ENCODE measurements around the gene SEPTIN5.
"Not testable (repeated sequence)": the region's sequence is repeated elsewhere in the genome, so short reads cannot be mapped to it uniquely, and the experiment has no call there.

SEPTIN5 gene

DNA sequence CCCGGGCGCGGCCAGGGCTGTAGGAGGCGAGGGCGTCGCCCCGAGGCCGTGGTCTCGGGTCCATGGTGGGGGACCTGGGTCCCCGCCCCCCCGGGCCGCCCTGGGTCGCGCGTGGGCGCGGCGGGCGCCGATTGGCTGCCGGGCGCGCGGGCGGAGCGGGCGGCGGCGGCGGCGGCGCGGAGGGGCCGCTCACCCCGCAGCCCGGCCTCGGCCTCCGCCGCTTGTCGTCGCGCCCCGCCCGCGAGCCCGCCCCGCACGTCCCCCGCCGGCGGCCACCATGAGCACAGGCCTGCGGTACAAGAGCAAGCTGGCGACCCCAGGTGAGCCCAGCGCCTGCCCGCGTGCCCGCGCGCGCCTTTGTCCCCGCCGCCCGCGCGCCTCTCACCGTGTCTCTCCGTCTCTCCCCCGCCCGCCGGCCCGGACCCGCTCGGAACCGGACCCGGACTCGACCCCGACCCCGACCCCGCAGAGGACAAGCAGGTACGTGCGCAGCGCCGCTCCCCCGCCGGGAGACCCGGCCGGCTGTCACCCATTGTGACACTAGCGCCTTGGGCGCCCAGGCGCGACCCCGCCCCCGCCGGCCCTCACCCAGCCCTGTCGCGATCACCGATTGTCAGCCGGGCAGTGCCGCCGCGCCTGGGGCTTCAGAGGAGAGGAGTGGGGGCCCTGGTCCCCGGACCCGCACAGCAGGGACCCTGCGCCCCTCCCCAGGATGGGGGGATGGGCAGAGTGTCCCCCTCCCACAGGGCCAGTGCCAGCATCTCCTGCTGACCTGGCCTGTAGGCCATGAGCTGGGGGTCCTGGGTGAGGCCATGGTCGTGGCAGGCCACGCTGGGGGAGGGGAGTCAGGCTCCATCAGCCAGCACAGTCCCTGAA lies at the start of gene SEPTIN5:
Gene SEPTIN5 (plus strand): TSS at position 192 of the 876 bp plus-strand sequence. CDS start 86 bp downstream, at position 278.
- DNase-seq (ENCODE audit: low spot score), result no peak

DNA sequence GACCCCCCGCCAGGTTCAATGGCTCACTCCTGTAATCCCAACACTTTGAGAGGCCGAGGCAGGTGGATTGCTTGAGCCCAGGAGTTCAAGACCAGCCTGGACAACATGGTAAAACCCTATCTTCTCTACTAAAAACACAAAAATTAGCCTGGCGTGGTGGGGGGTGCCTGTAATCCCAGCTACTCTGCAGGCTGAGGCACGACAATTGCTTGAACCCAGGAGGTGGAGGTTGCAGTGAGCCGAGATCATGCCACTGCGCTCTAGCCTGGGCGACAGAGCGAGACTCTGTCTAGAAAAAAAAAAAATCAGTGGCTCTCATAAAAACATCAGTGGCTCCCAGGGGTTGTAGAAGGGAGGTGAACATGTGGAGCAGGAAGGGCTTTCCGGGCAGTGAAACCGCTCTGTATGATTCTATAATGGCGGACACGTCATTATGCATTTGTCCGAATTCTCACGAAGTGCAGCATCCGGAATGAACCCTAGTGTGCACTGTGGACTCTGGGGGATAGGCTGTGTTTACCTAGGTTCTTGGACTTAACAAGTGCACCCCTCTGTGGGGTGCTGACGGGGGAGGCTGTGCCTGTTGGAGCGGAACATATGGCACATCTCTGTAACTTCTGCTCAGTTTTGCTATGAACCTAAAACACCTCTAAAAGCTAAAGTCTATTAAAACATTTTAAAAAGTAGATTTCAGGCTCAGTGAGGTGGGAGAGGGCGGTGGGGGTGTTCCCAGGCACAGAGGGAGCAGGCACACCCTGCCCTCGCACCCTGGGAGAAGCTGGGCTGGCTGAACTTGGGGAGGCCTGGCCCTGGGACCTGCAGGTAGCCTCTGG lies 49.1 kb upstream of the SEPTIN5 start:
- DNase-seq (ENCODE audit: low spot score), result no peak

- no peak for DNase-seq (ENCODE audit: low spot score)
These were observed 48.3 kb upstream of the SEPTIN5 start for GRCh38 chr22:19665784-19666672.

GRCh38 chr22:19666673-19667593 lies 47.4 kb upstream of the SEPTIN5 start:
- no peak for DNase-seq (ENCODE audit: low spot score)

DNA sequence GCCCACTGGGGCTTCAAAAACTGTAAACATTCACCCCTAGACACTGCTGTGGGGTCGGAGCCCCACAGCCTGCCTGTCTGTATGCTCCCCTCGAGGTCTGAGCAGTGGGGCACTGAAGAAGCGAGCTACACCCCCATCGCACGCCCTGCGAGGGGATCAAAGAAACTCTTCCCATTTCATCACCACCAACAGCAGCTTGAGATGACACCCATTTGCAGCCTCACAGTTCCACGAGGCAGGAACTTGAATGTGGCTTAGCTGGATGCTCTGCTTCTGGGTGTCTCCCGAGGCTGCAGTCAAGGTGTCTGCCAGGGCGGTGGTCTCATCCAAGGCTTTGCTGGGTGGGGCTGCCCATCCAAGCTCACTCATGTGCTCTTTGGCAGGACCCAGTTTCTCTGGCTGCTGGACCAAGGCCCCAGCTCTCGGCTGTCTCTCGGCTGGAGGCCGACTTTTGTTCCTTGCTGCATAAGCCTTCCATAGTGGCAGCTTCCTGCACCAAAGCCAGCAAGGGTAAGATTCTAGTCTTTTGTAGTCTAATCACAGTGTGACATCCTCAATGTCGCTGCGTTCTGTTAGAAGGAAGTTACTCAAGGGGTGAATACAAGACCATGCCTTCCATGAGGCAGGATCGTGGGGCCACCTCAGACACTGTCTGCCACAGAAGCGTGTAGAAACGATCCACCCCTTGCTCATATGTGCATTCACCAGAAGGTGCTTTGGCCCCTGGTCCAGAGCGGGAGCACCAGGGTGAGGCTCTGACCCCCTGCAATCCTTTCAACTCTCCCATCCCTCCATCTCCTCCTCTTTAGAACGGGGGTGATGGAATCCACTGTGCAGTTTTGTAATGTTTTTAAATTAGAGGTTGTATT lies 46.2 kb upstream of the SEPTIN5 start:
- no peak for DNase-seq (ENCODE audit: low spot score)

- DNase-seq (ENCODE audit: low spot score), result no peak
These were observed 45.6 kb upstream of the SEPTIN5 start for GRCh38 chr22:19668748-19669147.

DNA sequence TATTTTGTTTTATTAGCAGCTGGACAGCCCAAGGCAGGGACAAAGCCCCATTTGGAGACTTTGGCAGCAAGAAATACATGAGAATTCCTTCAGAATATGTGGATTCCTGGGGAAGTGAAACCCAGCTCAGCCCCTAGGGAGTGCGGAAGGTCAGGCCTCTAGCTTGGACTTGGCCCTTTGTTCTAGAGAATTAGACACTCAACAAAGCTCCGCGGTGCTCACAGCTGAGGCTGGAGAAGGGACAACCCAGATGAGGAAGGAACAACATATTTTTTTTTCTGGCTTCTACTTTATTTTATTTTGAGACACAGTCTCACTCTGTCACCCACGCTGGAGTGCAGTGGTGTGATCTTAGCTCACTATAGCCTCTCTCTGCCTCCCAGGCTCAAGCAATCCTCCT lies 44.7 kb upstream of the SEPTIN5 start:
- no peak for DNase-seq (ENCODE audit: low spot score)

- DNase-seq (ENCODE audit: low spot score), result no peak
These were observed 43.0 kb upstream of the SEPTIN5 start for GRCh38 chr22:19671316-19671715.

GRCh38 chr22:19672054-19672776 lies 42.1 kb upstream of the SEPTIN5 start:
- no peak for DNase-seq (ENCODE audit: low spot score)

DNA sequence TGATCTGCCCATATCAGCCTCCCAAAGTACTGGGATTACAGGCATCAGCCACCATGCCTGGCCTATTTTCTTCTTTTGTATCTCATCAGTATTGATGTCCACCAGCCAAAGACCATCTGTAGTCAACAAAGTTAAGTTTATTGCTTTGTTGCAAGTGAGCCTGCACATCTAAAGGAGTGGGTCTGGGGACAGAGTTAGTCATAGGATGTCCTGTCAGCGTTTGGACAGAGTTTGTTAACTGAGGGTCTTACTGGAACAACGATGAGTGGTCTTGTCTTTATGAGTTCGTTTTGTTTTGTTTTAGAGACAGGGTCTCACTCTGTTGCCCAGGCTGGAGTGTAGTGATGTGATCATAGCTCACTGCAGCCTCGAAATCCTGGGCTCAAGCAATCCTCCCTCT lies 40.6 kb upstream of the SEPTIN5 start:
- no peak for DNase-seq (ENCODE audit: low spot score)

- no peak for DNase-seq (ENCODE audit: low spot score)
These were observed 40.0 kb upstream of the SEPTIN5 start for GRCh38 chr22:19674129-19674928.

GRCh38 chr22:19674929-19675253 lies 39.4 kb upstream of the SEPTIN5 start:
- no peak for DNase-seq (ENCODE audit: low spot score)

GRCh38 chr22:19675428-19675827 lies 38.9 kb upstream of the SEPTIN5 start:
- no peak for DNase-seq (ENCODE audit: low spot score)

- not testable (repeated sequence) for DNase-seq (ENCODE audit: low spot score)
These were observed 37.9 kb upstream of the SEPTIN5 start for GRCh38 chr22:19676437-19676836.

DNA sequence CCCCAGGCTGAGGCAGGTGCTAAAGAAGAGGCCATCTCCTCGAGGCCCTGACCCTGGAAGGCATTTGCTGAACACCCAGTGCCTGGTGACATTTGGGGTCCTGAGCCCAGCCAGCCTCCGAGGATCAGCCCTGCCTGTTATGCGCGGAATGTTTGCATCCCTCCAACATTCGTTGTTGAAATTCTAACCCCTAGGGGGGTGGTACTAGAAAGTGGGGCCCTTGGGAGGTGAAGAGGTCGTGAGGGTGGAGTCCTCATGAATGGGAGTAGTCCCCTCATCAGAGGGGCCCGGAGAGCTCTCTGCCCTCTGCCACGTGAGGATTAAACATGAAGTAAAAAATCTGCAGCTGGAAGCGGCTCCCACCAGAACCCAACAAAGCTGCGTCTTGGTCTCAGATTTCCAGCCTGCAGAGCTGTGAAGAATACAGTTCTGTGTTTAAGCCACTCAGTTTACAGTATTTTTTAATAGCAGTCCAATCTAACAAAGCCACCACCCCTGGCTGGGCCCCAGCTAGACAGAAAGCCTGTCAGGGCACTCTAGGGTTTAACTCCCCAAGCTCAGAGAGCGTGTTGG lies 35.3 kb upstream of the SEPTIN5 start:
- no peak for DNase-seq (ENCODE audit: low spot score)

GRCh38 chr22:19679522-19680101 lies 34.7 kb upstream of the SEPTIN5 start:
- no peak for DNase-seq (ENCODE audit: low spot score)

GRCh38 chr22:19680287-19680881 lies 33.9 kb upstream of the SEPTIN5 start:
- DNase-seq (ENCODE audit: low spot score), result no peak

Measured in Ammon's horn (tissue), 1 donor.